SH-SY5Y (cell line): Measurements from ENCODE around the gene MAJIN.

ENCODE experiments used
- GATA2 ChIP-seq: IDR thresholded peaks from 2 replicates; pipeline ENCODE4 v1.6.1; 2011; ENCODE audit warnings: mild to moderate bottlenecking, low read depth, low read length
- GATA3 ChIP-seq: IDR thresholded peaks from 2 replicates; pipeline ENCODE4 v1.6.1; 2011; ENCODE audit warnings: low read depth, mild to moderate bottlenecking, low read length, moderate library complexity

DNA sequence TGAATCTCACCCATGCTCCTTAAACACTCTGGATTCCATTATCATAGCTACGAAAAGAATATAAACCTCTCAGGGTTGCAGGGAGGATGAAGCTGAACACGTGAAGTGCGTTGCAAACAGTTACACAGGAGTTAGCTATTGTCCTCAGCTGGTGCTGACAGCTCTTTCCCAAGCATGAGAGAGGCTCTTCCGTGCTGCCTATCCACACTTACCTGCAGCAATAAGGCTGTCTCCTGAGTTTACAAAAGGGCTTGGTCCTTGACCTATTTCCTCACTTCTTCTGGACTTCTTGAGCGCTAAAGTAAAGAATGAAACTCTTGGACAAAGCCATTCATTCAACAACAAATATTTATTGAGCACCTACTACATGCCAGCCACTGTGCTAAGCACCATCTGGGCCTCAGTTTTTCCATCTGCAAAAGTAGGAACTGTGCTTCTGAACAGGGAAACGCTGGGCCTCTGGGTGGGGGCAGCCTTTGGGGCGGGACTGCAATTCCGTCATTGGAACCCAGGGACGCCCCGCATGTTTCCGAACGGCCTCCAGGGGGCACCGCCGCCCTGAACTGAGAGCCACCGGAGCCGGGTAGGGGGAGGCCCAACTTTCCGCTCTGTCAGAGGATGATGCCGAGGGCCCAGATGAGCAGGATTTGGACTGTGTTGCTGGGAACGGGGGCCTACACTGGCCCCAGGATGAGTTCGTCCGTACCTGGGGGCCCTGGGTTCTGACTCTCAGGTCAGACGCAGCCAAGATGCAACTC, 41.4 kb upstream of the MAJIN start:
- TF ChIP-seq GATA2 (no peak), GATA3 (no peak)
